Rectal smooth muscle tissue (tissue), 1 donor: ENCODE data around the gene IRF2BP2.
"Not testable (repeated sequence)": the region's sequence is repeated elsewhere in the genome, so short reads cannot be mapped to it uniquely, and the experiment has no call there.

Experiments
- H3K27ac ChIP-seq: one replicate; pipeline ENCODE4 v1.7.0; 2013; ENCODE audit warnings: low read depth, low read length, inconsistent platforms
- H3K27me3 ChIP-seq: one replicate; pipeline ENCODE4 v1.7.0; 2013; ENCODE audit warnings: low read length; ENCODE audit not compliant: control insufficient read depth, insufficient read depth
- H3K36me3 ChIP-seq: one replicate; pipeline ENCODE4 v1.7.0; 2013; ENCODE audit warnings: low read length; ENCODE audit not compliant: control insufficient read depth, insufficient read depth
- H3K4me1 ChIP-seq: one replicate; pipeline ENCODE4 v1.7.0; 2013; ENCODE audit warnings: low read length; ENCODE audit not compliant: control insufficient read depth, insufficient read depth
- H3K4me3 ChIP-seq: one replicate; pipeline ENCODE4 v1.7.0; 2013; ENCODE audit warnings: low read length
- H3K9ac ChIP-seq: one replicate; pipeline ENCODE4 v1.7.0; 2013; ENCODE audit warnings: low read length

IRF2BP2 gene

GRCh38 chr1:234645474-234645953 lies 35.5 kb upstream of the IRF2BP2 start:
- Histone ChIP-seq H3K9ac (no peak overlapping the region), H3K27ac (no peak overlapping the region), H3K4me1 (no peaks in the 10 kb centered on the region), H3K4me3 (no peak overlapping the region), H3K36me3 (no peaks in the 10 kb centered on the region), H3K27me3 (no peaks in the 10 kb centered on the region)

- H3K4me3 ChIP-seq, result no peak overlapping the region
- no peaks in the 10 kb centered on the region for H3K36me3 ChIP-seq
- H3K9ac ChIP-seq, result no peak overlapping the region
These were observed 35.0 kb upstream of the IRF2BP2 start for GRCh38 chr1:234644928-234645327.

GRCh38 chr1:234643850-234644134 lies 33.8 kb upstream of the IRF2BP2 start:
- no peaks in the 10 kb centered on the region for H3K27me3 ChIP-seq
- no peak overlapping the region for H3K9ac ChIP-seq
- no peak overlapping the region for H3K27ac ChIP-seq
- no peak overlapping the region for H3K4me3 ChIP-seq
- H3K36me3 ChIP-seq, result no peaks in the 10 kb centered on the region
- no peaks in the 10 kb centered on the region for H3K4me1 ChIP-seq

More at GRCh38 chr1:234644928-234645327, 35.0 kb upstream of the IRF2BP2 start:
- no peaks in the 10 kb centered on the region for H3K4me1 ChIP-seq
- no peaks in the 10 kb centered on the region for H3K27me3 ChIP-seq
- no peak overlapping the region for H3K27ac ChIP-seq

DNA sequence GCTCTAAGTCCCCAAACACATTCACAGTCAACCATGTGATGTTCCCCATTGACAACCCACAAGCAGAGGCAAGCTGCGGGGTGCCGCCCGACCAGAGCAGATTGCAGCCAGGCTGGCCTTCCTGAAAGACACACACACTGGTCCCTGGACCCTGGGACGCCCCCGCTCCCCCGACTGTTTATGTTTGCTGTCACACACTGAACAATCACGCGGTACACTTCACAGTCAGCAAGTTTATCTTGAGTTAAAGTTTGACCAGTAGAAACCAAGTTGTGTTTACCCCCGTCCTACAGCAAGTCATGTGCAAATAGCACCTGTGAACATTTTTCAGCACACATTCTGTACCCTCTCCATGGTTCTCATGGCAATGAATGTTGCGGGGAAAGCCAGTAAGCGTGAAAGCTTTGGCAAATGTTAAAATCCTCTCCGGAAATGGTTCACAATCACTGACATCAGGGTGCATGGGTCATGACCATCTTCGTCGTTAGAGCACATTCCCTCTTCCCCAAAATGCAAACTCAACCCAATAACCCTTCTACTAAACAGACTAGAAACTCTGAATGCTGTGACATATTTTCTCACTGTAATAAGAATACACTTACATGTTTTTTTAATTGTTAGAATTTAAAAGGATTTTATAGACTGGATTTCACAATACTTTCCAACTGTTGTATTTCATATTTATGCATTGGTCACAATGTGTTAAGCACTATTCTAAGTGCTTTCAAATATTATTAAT lies 33.3 kb upstream of the IRF2BP2 start:
- no peaks in the 10 kb centered on the region for H3K27me3 ChIP-seq
- no peak overlapping the region for H3K4me3 ChIP-seq
- H3K4me1 ChIP-seq, result no peaks in the 10 kb centered on the region
- no peak overlapping the region for H3K27ac ChIP-seq
- no peak overlapping the region for H3K9ac ChIP-seq
- no peaks in the 10 kb centered on the region for H3K36me3 ChIP-seq

DNA sequence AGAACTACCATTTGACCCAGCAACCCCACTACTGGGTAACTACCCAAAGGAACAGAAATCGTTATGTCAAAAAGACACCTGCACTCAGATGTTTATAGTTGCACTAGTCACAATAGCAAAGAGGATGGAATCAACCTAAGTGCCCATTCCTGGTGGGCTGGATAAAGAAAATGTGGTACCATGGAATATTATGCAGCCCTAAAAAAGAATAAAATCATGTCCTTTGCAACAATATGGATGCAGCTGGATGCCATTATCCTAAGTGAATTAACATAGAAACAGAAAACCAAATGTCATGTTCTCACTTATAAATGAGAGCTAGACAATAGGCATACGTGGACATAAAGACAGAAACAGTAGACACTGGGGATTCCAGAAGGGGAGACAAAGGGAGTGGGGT lies 32.5 kb upstream of the IRF2BP2 start:
- H3K27ac ChIP-seq, result no peak overlapping the region

DNA sequence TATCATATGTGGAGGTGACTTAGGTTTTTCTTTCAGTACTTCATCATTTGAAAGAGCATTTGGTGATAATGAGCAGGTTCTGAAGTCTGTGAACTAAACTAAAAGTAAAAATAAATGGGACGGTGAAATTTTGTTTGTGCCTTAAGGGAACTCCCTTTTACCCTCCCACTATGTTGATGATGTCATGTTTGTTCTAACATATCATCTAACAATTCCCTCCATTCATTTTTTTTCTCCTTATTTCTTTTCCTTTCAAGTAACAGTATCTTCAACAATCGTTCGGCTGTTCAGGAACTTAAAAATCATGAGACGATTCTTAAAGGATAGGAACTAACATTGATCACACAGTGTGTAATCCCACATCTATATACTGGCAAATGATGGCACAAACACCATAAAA lies 30.0 kb upstream of the IRF2BP2 start:
- Histone ChIP-seq H3K36me3 (no peaks in the 10 kb centered on the region), H3K4me3 (no peak overlapping the region), H3K4me1 (no peaks in the 10 kb centered on the region), H3K27ac (no peak overlapping the region), H3K9ac (no peak overlapping the region), H3K27me3 (no peaks in the 10 kb centered on the region)

More for the DNA sequence above, 32.5 kb upstream of the IRF2BP2 start:
- Histone ChIP-seq H3K36me3 (no peaks in the 10 kb centered on the region), H3K27me3 (no peaks in the 10 kb centered on the region), H3K4me1 (no peaks in the 10 kb centered on the region), H3K9ac (no peak overlapping the region), H3K4me3 (no peak overlapping the region)

- H3K27ac ChIP-seq, result no peak overlapping the region
- no peak overlapping the region for H3K4me3 ChIP-seq
- no peaks in the 10 kb centered on the region for H3K27me3 ChIP-seq
- no peaks in the 10 kb centered on the region for H3K4me1 ChIP-seq
- H3K9ac ChIP-seq, result no peak overlapping the region
- no peaks in the 10 kb centered on the region for H3K36me3 ChIP-seq
These were observed 29.1 kb upstream of the IRF2BP2 start for GRCh38 chr1:234638832-234639799.

DNA sequence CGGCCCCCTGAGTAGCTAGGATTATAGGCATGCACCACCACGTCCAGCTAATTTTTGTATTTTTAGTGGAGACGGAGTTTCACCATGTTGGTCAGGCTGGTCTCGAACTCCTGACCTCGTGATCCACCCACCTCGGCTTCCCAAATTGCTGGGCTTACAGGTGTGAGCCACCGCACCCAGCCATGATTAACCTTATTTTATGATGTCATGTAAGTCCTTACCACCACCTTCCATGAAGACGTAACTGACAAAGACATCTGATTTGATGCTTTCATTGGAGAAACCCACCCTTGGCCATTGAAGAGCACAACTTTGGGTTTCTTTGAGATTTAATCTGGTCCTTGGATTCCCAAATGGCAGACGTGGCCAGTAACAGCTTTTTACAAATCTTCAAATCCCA lies 24.9 kb upstream of the IRF2BP2 start:
- not testable (repeated sequence) for H3K4me1 ChIP-seq, H3K4me3 ChIP-seq, H3K27me3 ChIP-seq, H3K27ac ChIP-seq, H3K9ac ChIP-seq, H3K36me3 ChIP-seq

DNA sequence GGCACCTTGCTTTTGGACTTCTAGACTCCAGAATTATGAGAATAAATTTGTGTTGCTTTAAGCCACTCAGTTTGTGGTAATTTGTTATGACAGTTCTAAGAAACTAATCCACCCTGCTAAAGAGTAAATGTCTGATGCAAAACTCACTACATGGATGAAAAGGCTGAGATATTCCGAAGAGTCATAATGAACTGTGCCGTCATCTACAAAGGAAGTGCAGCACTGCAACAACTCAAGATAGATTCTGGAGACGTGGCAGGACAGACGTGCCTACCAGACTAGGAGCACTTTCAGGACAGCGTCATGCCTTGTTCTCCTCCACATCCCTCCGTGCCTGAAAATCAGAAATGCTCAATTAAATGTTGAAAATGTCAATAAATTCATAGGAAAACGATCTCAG lies 24.4 kb upstream of the IRF2BP2 start:
- no peak overlapping the region for H3K27ac ChIP-seq
- no peak overlapping the region for H3K4me3 ChIP-seq
- no peak overlapping the region for H3K9ac ChIP-seq
- H3K4me1 ChIP-seq, result no peaks in the 10 kb centered on the region
- no peaks in the 10 kb centered on the region for H3K27me3 ChIP-seq
- no peaks in the 10 kb centered on the region for H3K36me3 ChIP-seq

DNA sequence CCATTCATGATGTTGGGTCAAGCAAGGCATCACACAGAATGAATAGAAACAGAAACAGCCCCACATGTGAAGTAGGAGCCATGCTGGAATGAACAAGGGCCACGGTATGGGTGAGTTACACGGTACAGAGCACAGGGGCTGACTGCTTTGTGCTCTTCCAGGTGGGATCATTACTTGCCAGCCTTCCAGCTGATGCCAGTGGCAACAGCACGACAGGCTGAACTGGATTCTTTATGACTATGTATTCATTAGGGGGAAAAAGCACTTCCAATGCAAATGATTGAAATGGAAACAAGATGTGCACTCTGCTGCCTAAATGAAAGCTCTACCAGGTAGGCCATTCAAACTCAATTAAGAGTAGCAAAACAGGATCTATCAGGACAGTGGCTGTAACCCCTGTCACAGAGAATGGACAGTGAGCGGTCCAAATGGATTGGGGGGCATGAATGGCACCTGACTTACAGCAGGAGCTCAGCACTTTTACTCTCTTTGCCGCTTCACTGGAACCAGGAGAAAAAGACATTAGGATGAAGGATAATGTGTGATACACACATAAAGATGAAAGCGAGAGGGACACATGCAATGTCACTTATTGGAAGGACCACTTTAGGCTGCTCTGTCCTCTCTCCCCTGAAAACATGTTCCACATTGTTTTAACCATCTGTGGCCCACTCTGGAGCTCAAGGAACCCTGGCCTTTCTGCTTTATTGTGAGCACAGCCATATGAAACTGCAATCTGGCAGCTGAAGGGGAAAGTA lies 23.4 kb upstream of the IRF2BP2 start:
- Histone ChIP-seq H3K4me3 (no peak overlapping the region), H3K27me3 (no peaks in the 10 kb centered on the region), H3K4me1 (no peaks in the 10 kb centered on the region), H3K9ac (no peak overlapping the region), H3K27ac (no peak overlapping the region), H3K36me3 (no peaks in the 10 kb centered on the region)

DNA sequence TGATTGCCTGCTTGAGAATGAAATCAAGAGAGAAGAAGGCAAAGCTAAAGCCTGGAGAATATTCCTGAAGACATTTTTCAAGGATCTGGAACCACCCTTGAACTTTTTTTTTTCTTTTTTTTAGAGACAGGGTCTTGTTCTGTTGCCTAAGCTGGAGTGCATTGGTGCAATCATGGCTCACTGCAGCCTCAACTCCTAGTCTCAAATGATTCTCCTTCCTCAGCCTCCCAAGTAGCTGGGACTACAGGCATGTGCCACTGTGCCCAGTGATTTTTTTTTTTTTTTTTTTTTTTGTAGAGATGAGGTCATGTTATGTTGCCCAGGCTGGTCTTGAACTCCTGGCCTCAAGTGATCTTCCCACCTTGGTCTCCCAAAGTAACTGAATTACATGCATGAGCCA lies 22.2 kb upstream of the IRF2BP2 start:
- no peaks in the 10 kb centered on the region for H3K36me3 ChIP-seq
- H3K27ac ChIP-seq, result no peak overlapping the region
- no peak overlapping the region for H3K9ac ChIP-seq
- no peaks in the 10 kb centered on the region for H3K4me1 ChIP-seq
- no peaks in the 10 kb centered on the region for H3K27me3 ChIP-seq
- H3K4me3 ChIP-seq, result no peak overlapping the region

DNA sequence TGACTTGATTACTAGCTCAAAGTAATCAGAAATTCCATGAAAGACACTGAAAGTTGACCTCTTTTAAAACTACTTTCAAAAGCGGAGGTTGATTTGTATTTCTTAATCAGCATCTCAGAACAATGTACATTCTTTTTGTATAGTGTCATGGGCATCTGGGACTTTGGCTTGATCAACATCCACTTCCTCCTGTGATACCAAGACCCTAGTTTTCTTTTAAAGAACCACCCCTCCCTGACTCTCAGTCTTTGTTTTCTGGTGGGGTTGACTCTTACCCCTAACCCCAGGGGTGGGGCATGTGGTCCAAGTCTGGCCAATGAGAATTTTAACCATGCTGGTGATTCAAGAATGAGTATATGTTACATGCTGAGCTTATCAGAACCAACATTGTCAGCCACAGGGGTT lies 21.7 kb upstream of the IRF2BP2 start:
- no peaks in the 10 kb centered on the region for H3K27me3 ChIP-seq
- no peak overlapping the region for H3K4me3 ChIP-seq
- H3K9ac ChIP-seq, result no peak overlapping the region
- H3K4me1 ChIP-seq, result no peaks in the 10 kb centered on the region
- no peaks in the 10 kb centered on the region for H3K36me3 ChIP-seq
- no peak overlapping the region for H3K27ac ChIP-seq
